ENCODE data around the gene ETV6. TPM values are rescaled to one million over a fixed set of nuclear protein-coding genes. Genes with fewer than 3 reads are reported as not detected.

ETV6 gene
- total RNA-seq, 1 experiment from 2014 or later: 89.1 TPM

DNA sequence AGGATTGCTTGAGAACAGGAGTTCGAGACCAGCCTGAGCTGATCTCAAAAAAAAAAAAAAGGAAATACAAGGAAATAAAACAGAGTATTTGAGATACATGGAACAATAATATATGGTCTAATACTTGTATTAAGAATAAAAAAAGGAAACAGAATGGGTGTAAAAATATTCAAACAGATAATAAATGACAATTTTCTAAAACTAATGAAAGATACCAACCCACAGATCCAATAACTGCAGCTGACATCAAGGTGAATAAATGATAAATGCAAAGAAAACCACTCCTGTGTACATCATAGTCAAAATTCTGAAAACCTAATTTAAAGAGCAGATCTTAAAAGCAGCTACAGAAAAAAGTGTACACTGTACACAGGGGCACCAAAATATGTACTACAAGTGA lies 4.1 kb upstream of the ETV6 start:
- Mint-ChIP-seq H3K4me1 (ENCODE audit: low read depth, unreplicated experiment) (no peaks in the 10 kb centered on the region), H3K27ac (ENCODE audit: unreplicated experiment) (no peak overlapping the region), H3K9me3 (ENCODE audit: low read depth, unreplicated experiment) (no peaks in the 10 kb centered on the region), H3K27me3 (ENCODE audit: unreplicated experiment) (no peaks in the 10 kb centered on the region), H3K4me3 (ENCODE audit: low read depth, unreplicated experiment) (no peak overlapping the region), H3K36me3 (ENCODE audit: insufficient read depth, unreplicated experiment) (peaks cover 21% of the 10 kb centered on the region)
- intact Hi-C loops (cut with micrococcal nuclease; ENCODE audit: unreplicated experiment): no loop called here
- DNase-seq: no peak
- CTCF ChIA-PET: no interaction called here
- no TSS peak for BruUV-seq (replicated peaks)
- TF ChIP-seq, protein P1, sequence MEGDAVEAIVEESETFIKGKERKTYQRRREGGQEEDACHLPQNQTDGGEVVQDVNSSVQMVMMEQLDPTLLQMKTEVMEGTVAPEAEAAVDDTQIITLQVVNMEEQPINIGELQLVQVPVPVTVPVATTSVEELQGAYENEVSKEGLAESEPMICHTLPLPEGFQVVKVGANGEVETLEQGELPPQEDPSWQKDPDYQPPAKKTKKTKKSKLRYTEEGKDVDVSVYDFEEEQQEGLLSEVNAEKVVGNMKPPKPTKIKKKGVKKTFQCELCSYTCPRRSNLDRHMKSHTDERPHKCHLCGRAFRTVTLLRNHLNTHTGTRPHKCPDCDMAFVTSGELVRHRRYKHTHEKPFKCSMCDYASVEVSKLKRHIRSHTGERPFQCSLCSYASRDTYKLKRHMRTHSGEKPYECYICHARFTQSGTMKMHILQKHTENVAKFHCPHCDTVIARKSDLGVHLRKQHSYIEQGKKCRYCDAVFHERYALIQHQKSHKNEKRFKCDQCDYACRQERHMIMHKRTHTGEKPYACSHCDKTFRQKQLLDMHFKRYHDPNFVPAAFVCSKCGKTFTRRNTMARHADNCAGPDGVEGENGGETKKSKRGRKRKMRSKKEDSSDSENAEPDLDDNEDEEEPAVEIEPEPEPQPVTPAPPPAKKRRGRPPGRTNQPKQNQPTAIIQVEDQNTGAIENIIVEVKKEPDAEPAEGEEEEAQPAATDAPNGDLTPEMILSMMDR (IDR thresholded peaks at IDR 0.05; ENCODE audit: unreplicated experiment): no peak

DNA sequence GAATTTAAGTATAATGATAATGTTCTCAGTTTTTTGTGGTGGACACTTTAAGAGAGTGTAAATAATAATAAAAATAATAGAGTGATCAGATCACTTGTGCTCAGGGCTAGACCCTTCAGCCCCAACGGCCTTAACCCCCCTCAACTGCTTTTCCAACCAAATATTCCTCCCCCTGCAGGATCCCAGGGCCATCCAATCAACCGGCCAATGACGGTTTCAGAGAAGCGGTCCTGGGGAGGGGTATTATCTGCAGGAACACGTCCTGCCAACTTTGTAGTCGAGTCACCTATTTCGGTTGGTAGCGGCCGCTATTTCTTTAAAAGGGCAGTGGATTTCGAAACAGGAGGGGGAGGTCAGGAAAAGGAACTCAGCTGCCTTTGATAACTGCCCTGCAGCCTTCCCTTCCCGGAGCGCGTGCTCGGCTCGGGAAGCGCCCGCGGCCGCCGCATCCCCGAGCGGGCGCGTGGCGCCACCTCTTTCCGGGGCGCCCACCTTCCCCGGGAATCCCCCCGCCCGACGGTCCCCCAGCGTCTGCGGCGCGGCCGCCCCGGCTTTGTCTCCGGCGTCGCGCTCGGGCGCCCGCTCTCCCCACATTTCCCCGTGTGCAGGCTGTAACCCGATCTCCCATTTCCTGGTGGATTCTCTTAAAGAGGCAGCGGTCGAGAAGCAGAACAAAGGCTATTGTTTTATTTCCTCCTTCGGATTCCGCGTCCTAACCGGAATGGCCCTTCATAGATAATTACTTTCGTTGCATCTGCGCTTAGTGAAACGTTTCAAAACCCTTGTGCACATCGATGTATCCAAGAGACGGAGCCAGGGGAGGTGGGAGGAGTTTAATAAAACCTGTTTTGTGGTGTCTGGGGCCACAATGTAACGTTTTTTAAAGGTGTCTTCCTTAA lies 711 bp upstream of the ETV6 start:
- H3K27me3 Mint-ChIP-seq (ENCODE audit: unreplicated experiment): no peaks in the 10 kb centered on the region
- peak overlapping the region; percentile 84 for H3K4me3 Mint-ChIP-seq (ENCODE audit: low read depth, unreplicated experiment)
- H3K27ac Mint-ChIP-seq (ENCODE audit: unreplicated experiment): peak overlapping the region; percentile 97
- BruUV-seq (replicated peaks): TSS peak; percentile 22
- TF ChIP-seq, protein P1 (IDR thresholded peaks at IDR 0.05; ENCODE audit: unreplicated experiment): no peak
- peaks cover 13% of the 10 kb centered on the region for H3K4me1 Mint-ChIP-seq (ENCODE audit: low read depth, unreplicated experiment)
- intact Hi-C loops (cut with micrococcal nuclease; ENCODE audit: unreplicated experiment): loop anchor here (2.0 kb wide), 1 partner anchor 14 kb away; no protein-coding TSS in a partner anchor
- CTCF ChIA-PET: interaction anchor here (0.9 to 1.5 kb wide), 2 partner anchors 25 to 67 kb away, joined by 3 read pairs; no protein-coding TSS in a partner anchor
- DNase-seq: peak; percentile 75
- no peaks in the 10 kb centered on the region for H3K9me3 Mint-ChIP-seq (ENCODE audit: low read depth, unreplicated experiment)
- H3K36me3 Mint-ChIP-seq (ENCODE audit: insufficient read depth, unreplicated experiment): peaks cover 52% of the 10 kb centered on the region

DNA sequence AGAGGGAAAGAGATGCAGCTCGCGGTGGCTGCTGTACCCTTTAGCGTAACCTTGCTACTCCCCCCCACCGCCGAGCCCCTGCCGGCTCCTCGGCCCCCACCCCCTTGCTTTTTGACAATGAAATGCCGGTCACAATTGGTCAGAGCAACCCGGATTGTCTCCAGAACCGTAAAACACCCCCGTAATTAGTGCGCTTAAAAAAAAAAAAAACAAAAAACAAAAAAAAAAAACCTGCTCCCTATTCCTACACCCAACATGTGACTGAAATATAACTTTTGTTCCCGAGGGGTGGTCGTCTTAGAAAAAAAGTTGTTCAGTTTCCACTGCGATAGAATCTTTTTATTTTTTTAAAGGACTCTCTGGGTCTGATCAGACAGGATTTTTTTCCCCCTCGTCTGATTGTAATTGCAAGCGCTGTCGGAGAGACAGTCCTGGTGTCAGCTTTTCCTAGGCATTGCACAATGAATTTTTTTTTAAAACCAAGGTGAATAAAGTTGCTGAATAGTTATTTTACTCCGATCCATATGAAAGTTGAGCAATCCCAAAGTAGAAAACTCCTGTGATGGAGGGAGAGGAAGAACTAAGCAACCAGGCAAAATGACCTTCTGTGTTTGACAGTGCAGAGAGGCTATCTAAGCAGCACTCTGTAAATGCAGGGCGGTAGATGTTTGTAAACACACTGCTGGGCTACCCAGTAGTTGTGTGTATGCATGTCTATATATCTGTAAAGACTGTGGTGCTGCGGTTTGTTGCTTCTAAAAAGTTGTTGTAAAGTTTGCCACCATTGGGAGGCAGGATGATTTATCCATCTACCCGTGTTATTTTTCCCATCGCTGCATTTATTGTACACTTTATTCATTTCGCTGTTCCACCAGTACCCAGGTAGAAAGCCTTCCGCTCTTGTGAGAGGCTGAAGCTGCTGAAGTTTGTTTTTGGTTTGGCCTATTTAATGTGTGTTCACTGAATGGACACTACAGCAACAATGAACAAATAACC lies 1.1 kb downstream of the ETV6 start:
- intact Hi-C loops (cut with micrococcal nuclease; ENCODE audit: unreplicated experiment): loop anchor here (2.0 to 5.0 kb wide), 6 partner anchors 57 to 227 kb away; no protein-coding TSS in a partner anchor
- no peak for DNase-seq
- peaks cover 22% of the 10 kb centered on the region for H3K4me1 Mint-ChIP-seq (ENCODE audit: low read depth, unreplicated experiment)
- H3K27ac Mint-ChIP-seq (ENCODE audit: unreplicated experiment): peak overlapping the region; percentile 97
- TF ChIP-seq, protein P1 (IDR thresholded peaks at IDR 0.05; ENCODE audit: unreplicated experiment): no peak
- H3K27me3 Mint-ChIP-seq (ENCODE audit: unreplicated experiment): no peaks in the 10 kb centered on the region
- TSS peak; percentile 54 for BruUV-seq (replicated peaks)
- peaks cover 52% of the 10 kb centered on the region for H3K36me3 Mint-ChIP-seq (ENCODE audit: insufficient read depth, unreplicated experiment)
- H3K4me3 Mint-ChIP-seq (ENCODE audit: low read depth, unreplicated experiment): peak overlapping the region; percentile 84
- CTCF ChIA-PET: no interaction called here
- no peaks in the 10 kb centered on the region for H3K9me3 Mint-ChIP-seq (ENCODE audit: low read depth, unreplicated experiment)

DNA sequence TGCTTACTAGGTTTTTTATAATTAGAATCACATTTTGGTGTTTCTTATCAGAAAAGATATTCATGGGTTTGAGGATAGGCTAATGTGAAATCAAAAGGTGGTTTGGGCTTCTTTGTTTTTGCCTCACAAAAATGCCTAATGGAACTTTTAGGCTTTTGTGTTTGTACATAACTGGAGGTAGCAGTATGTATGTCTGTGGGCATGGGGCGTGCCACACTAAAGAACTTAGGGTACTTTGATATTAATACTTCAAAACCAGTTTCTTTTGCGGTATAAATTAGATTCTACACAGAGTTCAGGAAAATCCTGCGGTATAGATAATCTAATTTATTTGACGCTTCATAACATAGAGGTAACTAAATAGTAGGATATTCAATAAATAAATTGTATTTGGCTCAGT lies 1.9 kb downstream of the ETV6 start:
- no TSS peak for BruUV-seq (replicated peaks)
- Mint-ChIP-seq H3K4me3 (ENCODE audit: low read depth, unreplicated experiment) (peak overlapping the region; percentile 84), H3K36me3 (ENCODE audit: insufficient read depth, unreplicated experiment) (peaks cover 52% of the 10 kb centered on the region), H3K27me3 (ENCODE audit: unreplicated experiment) (no peaks in the 10 kb centered on the region), H3K4me1 (ENCODE audit: low read depth, unreplicated experiment) (peaks cover 30% of the 10 kb centered on the region), H3K27ac (ENCODE audit: unreplicated experiment) (peak overlapping the region; percentile 97), H3K9me3 (ENCODE audit: low read depth, unreplicated experiment) (no peaks in the 10 kb centered on the region)
- intact Hi-C loops (cut with micrococcal nuclease; ENCODE audit: unreplicated experiment): loop anchor here (2.0 to 5.0 kb wide), 6 partner anchors 56 to 226 kb away; no protein-coding TSS in a partner anchor
- no peak for DNase-seq
- TF ChIP-seq, protein P1 (IDR thresholded peaks at IDR 0.05; ENCODE audit: unreplicated experiment): no peak
- CTCF ChIA-PET: no interaction called here

All from Calu3 (cell line).